Ishikawa (cell line): ENCODE results near the gene OBI1.

Experiments used
- CEBPB ChIP-seq: IDR thresholded peaks from 2 replicates; pipeline ENCODE4 v1.6.1; 2012
- CREB1 ChIP-seq: IDR thresholded peaks from 2 replicates; pipeline ENCODE4 v1.6.1; 2012; ENCODE audit warnings: low read depth
- EGR1 ChIP-seq: IDR thresholded peaks from 2 replicates; pipeline ENCODE4 v1.6.1; 2012
- EP300 ChIP-seq: IDR thresholded peaks from 2 replicates; pipeline ENCODE4 v1.6.1; 2012; ENCODE audit warnings: borderline replicate concordance
- FOXM1 ChIP-seq: IDR thresholded peaks from 2 replicates; pipeline ENCODE4 v1.6.1; 2012; ENCODE audit warnings: low read depth, borderline replicate concordance
- MAX ChIP-seq: IDR thresholded peaks from 2 replicates; pipeline ENCODE4 v1.6.1; 2012
- NFIC ChIP-seq: IDR thresholded peaks from 2 replicates; pipeline ENCODE4 v1.6.1; 2012
- RAD21 ChIP-seq: IDR thresholded peaks from 2 replicates; pipeline ENCODE4 v1.6.1; 2012; ENCODE audit warnings: low read depth
- REST ChIP-seq: IDR thresholded peaks from 2 replicates; pipeline ENCODE4 v1.6.1; 2012; ENCODE audit warnings: low read depth, mild to moderate bottlenecking
- TAF1 ChIP-seq: IDR thresholded peaks from 2 replicates; pipeline ENCODE4 v1.6.1; 2012; ENCODE audit warnings: low read depth, mild to moderate bottlenecking
- TCF12 ChIP-seq: IDR thresholded peaks from 2 replicates; pipeline ENCODE4 v1.6.1; 2012; ENCODE audit warnings: low read depth
- TEAD4 ChIP-seq: IDR thresholded peaks from 2 replicates; pipeline ENCODE4 v1.6.1; 2012
- USF1 ChIP-seq: IDR thresholded peaks from 2 replicates; pipeline ENCODE4 v1.6.1; 2012
- YY1 ChIP-seq: IDR thresholded peaks from 2 replicates; pipeline ENCODE4 v1.6.1; 2012; ENCODE audit warnings: low read depth
- ZBTB7A ChIP-seq: IDR thresholded peaks from 2 replicates; pipeline ENCODE4 v1.6.1; 2012; ENCODE audit warnings: low read depth

The OBI1 gene

GRCh38 chr13:78598966-78599644 lies 59.9 kb downstream of the OBI1 start:
- TF ChIP-seq USF1, result no peak
- no peak for TF ChIP-seq CEBPB
- no peak for TF ChIP-seq YY1
- no peak for TF ChIP-seq REST
- no peak for TF ChIP-seq RAD21
- TF ChIP-seq ZBTB7A, result no peak
- TF ChIP-seq EP300, result no peak
- no peak for TF ChIP-seq MAX
- TF ChIP-seq TCF12, result no peak
- no peak for TF ChIP-seq EGR1
- no peak for TF ChIP-seq FOXM1
- TF ChIP-seq TEAD4, result no peak
- TF ChIP-seq NFIC, result no peak
- TF ChIP-seq CREB1, result no peak
- TF ChIP-seq TAF1, result no peak

DNA sequence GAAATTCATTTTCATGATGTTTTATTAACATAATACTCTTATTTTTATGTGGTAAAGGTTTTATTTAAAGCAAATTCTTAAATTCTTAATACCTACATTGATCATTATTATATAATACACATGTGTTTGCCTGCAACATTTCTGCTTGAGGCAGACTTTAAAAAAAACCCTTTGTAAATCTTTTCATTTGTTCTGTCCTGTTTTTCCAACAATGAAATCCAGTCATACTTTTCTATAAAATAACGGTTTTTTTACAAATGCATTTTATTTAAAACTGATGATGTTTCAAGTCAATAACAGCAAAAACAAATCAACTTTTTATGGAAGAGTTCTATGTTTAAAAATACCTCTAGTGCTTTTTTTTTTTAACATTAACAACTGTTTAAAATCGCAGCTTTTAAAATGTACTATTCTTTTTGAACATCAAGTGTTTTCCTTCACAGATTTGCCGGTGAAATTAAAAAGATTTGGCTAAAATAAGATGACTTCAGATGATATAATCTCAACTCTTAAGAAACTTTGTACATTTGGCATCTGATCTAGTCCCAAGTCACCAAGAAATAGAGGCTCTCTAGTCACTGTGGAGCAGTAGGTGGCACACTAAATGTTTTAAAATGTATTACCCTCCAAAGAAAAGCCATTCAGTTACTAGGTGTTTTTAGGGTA lies 60.7 kb downstream of the OBI1 start:
- TF ChIP-seq CREB1, result no peak
- no peak for TF ChIP-seq USF1
- TF ChIP-seq YY1, result no peak
- no peak for TF ChIP-seq FOXM1
- TF ChIP-seq REST, result no peak
- no peak for TF ChIP-seq EGR1
- TF ChIP-seq ZBTB7A, result no peak
- no peak for TF ChIP-seq CEBPB
- no peak for TF ChIP-seq TEAD4
- no peak for TF ChIP-seq RAD21
- no peak for TF ChIP-seq EP300

- TF ChIP-seq TCF12 (no peak), NFIC (no peak), ZBTB7A (no peak), EP300 (no peak), TAF1 (no peak)
Observed at GRCh38 chr13:78597602-78597932, 61.4 kb downstream of the OBI1 start.

- TF ChIP-seq NFIC (no peak), MAX (no peak), RAD21 (no peak), REST (no peak)
Observed at GRCh38 chr13:78596736-78597601, 62.0 kb downstream of the OBI1 start.
